Measurements from ENCODE around the gene ENDOV.

The ENDOV gene

GRCh38 chr17:80382446-80382845 is 32.5 kb upstream of the ENDOV start:
- peaks cover 78% of the 10 kb centered on the region for H3K36me3 Mint-ChIP-seq (ENCODE audit: low read depth)
- H3K4me1 Mint-ChIP-seq (ENCODE audit: low read depth), result peaks cover 21% of the 10 kb centered on the region
- H3K9me3 Mint-ChIP-seq, result no peaks in the 10 kb centered on the region
- H3K27me3 Mint-ChIP-seq (ENCODE audit: low read depth), result no peaks in the 10 kb centered on the region
- no peak overlapping the region for H3K4me3 Mint-ChIP-seq
- no peak overlapping the region for H3K27ac Mint-ChIP-seq

DNA sequence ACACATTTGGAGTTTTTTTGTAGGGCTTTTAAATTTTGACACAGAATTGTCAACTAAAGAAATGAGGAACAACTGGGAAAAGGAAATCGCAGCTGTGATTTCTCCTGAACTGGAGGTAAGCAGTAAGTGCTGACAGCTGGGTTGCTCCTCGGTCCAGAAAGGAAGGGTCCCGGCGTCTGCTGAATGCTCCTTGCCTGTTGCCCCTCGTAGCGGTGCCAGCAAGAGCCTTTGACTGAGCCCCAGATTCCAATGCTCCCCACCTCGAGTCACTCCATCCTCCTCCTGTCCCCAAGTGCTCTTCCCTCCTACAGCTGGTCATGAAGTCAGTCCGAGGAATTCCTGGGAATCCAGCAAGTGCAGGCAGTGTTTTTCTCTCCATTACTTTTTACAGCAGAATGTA is 32.0 kb upstream of the ENDOV start:
- Mint-ChIP-seq H3K27me3 (ENCODE audit: low read depth) (no peaks in the 10 kb centered on the region), H3K36me3 (ENCODE audit: low read depth) (peaks cover 78% of the 10 kb centered on the region), H3K9me3 (no peaks in the 10 kb centered on the region), H3K27ac (peak overlapping the region; percentile 6), H3K4me3 (no peak overlapping the region), H3K4me1 (ENCODE audit: low read depth) (peaks cover 21% of the 10 kb centered on the region)

GRCh38 chr17:80384078-80384960 is 30.6 kb upstream of the ENDOV start:
- Mint-ChIP-seq H3K27ac (peak overlapping the region; percentile 71), H3K4me1 (ENCODE audit: low read depth) (peaks cover 17% of the 10 kb centered on the region), H3K4me3 (no peak overlapping the region), H3K9me3 (no peaks in the 10 kb centered on the region), H3K27me3 (ENCODE audit: low read depth) (no peaks in the 10 kb centered on the region), H3K36me3 (ENCODE audit: low read depth) (peaks cover 82% of the 10 kb centered on the region)

DNA sequence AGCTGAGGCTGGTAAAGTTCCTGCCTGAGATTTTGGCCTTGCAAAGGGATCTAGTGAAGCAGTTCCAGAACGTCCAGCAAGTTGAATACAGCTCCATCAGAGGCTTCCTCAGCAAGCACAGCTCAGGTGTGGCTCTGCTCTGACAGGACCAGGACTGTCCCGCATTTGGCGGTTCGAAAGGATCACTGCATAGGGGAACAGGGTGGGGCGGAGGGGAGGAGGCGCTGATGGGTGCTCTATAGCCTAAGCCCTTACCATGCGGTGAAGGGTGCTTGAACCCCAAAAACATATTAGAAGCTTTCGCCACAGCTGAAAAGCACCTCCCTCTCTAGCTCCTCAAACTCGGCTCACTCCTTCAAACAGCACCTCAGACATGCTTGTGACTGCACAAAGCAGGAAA is 29.9 kb upstream of the ENDOV start:
- Mint-ChIP-seq H3K36me3 (ENCODE audit: low read depth) (peaks cover 84% of the 10 kb centered on the region), H3K27me3 (ENCODE audit: low read depth) (no peaks in the 10 kb centered on the region), H3K9me3 (no peaks in the 10 kb centered on the region), H3K27ac (peak overlapping the region; percentile 4), H3K4me3 (no peak overlapping the region), H3K4me1 (ENCODE audit: low read depth) (peaks cover 15% of the 10 kb centered on the region)

DNA sequence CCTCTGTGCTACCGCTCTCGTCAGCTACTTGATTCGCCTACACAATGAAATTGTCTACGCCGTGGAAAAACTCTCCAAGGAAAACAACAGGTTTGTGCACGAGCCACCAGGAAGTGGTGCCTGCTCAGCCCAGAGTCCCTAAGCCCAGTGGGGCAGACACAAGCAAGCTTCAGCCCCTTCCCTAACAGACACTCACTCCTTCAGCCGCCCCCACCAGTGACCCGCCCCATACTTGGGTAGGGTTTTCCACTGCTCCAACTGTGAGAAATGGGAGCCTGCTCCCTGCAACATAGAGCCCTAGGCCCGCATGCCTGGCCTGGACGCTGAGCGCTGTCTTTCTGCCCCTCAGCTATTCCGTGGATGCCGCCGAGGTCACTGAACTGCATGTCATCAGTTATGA is 28.6 kb upstream of the ENDOV start:
- no peak overlapping the region for H3K27ac Mint-ChIP-seq
- H3K4me1 Mint-ChIP-seq (ENCODE audit: low read depth), result peaks cover 14% of the 10 kb centered on the region
- H3K27me3 Mint-ChIP-seq (ENCODE audit: low read depth), result no peaks in the 10 kb centered on the region
- H3K4me3 Mint-ChIP-seq, result no peak overlapping the region
- H3K36me3 Mint-ChIP-seq (ENCODE audit: low read depth), result peaks cover 78% of the 10 kb centered on the region
- H3K9me3 Mint-ChIP-seq, result no peaks in the 10 kb centered on the region

GRCh38 chr17:80387071-80387470 is 27.9 kb upstream of the ENDOV start:
- Mint-ChIP-seq H3K27ac (no peak overlapping the region), H3K4me3 (no peak overlapping the region), H3K4me1 (ENCODE audit: low read depth) (peaks cover 12% of the 10 kb centered on the region), H3K27me3 (ENCODE audit: low read depth) (no peaks in the 10 kb centered on the region), H3K9me3 (no peaks in the 10 kb centered on the region), H3K36me3 (ENCODE audit: low read depth) (peaks cover 77% of the 10 kb centered on the region)

- Mint-ChIP-seq H3K4me3 (no peak overlapping the region), H3K9me3 (no peaks in the 10 kb centered on the region), H3K27ac (no peak overlapping the region), H3K36me3 (ENCODE audit: low read depth) (peaks cover 73% of the 10 kb centered on the region), H3K27me3 (ENCODE audit: low read depth) (no peaks in the 10 kb centered on the region), H3K4me1 (ENCODE audit: low read depth) (peaks cover 12% of the 10 kb centered on the region)
Observed at GRCh38 chr17:80388175-80388574, 26.8 kb upstream of the ENDOV start.

DNA sequence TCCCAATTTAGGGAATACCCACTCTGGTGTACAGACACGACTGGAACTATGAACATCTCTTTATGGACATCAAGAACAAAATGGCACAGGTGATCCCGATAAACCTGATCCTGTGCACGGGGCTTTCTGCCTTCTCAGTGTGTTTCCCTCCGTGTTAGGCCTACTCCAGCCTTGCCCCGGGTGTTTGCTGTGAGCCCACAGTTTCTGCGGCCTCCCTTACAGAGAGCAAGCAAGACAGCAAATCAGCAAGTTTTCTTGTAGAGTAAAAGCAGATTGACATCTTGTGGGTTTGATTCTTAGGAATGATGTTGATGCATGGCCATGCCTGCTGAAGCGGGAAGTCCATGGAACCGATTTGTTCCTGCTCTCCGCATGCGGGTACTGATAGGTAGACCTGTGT is 26.4 kb upstream of the ENDOV start:
- Mint-ChIP-seq H3K9me3 (no peaks in the 10 kb centered on the region), H3K27me3 (ENCODE audit: low read depth) (no peaks in the 10 kb centered on the region), H3K27ac (no peak overlapping the region), H3K4me3 (no peak overlapping the region), H3K4me1 (ENCODE audit: low read depth) (peaks cover 10% of the 10 kb centered on the region), H3K36me3 (ENCODE audit: low read depth) (peaks cover 73% of the 10 kb centered on the region)

GRCh38 chr17:80389011-80389995 is 25.7 kb upstream of the ENDOV start:
- H3K36me3 Mint-ChIP-seq (ENCODE audit: low read depth), result peaks cover 71% of the 10 kb centered on the region
- H3K4me1 Mint-ChIP-seq (ENCODE audit: low read depth), result peaks cover 5% of the 10 kb centered on the region

GRCh38 chr17:80393241-80393890 is 21.6 kb upstream of the ENDOV start:
- Mint-ChIP-seq H3K9me3 (no peaks in the 10 kb centered on the region), H3K27ac (no peak overlapping the region), H3K27me3 (ENCODE audit: low read depth) (no peaks in the 10 kb centered on the region), H3K4me1 (ENCODE audit: low read depth) (peaks cover 7% of the 10 kb centered on the region), H3K4me3 (no peak overlapping the region), H3K36me3 (ENCODE audit: low read depth) (peaks cover 65% of the 10 kb centered on the region)

More at GRCh38 chr17:80389011-80389995, 25.7 kb upstream of the ENDOV start:
- Mint-ChIP-seq H3K27me3 (ENCODE audit: low read depth) (no peaks in the 10 kb centered on the region), H3K9me3 (no peaks in the 10 kb centered on the region), H3K27ac (peak overlapping the region; percentile 45), H3K4me3 (no peak overlapping the region)

GRCh38 chr17:80393961-80394360 is 21.0 kb upstream of the ENDOV start:
- Mint-ChIP-seq H3K27ac (no peak overlapping the region), H3K36me3 (ENCODE audit: low read depth) (peaks cover 59% of the 10 kb centered on the region), H3K9me3 (no peaks in the 10 kb centered on the region), H3K4me1 (ENCODE audit: low read depth) (peaks cover 7% of the 10 kb centered on the region), H3K4me3 (no peak overlapping the region), H3K27me3 (ENCODE audit: low read depth) (no peaks in the 10 kb centered on the region)

- Mint-ChIP-seq H3K27ac (no peak overlapping the region), H3K9me3 (no peaks in the 10 kb centered on the region), H3K4me3 (no peak overlapping the region), H3K4me1 (ENCODE audit: low read depth) (peaks cover 7% of the 10 kb centered on the region), H3K36me3 (ENCODE audit: low read depth) (peaks cover 54% of the 10 kb centered on the region), H3K27me3 (ENCODE audit: low read depth) (no peaks in the 10 kb centered on the region)
Observed at GRCh38 chr17:80394629-80395216, 20.2 kb upstream of the ENDOV start.

- H3K27ac Mint-ChIP-seq, result no peak overlapping the region
- H3K9me3 Mint-ChIP-seq, result no peaks in the 10 kb centered on the region
- H3K36me3 Mint-ChIP-seq (ENCODE audit: low read depth), result peaks cover 53% of the 10 kb centered on the region
- no peak overlapping the region for H3K4me3 Mint-ChIP-seq
- peaks cover 7% of the 10 kb centered on the region for H3K4me1 Mint-ChIP-seq (ENCODE audit: low read depth)
- no peaks in the 10 kb centered on the region for H3K27me3 Mint-ChIP-seq (ENCODE audit: low read depth)
Observed at GRCh38 chr17:80395402-80396151, 19.4 kb upstream of the ENDOV start.
